Dendritic cell treated with granulocyte-macrophage colony-stimulating factor and Interleukin-4, amounts not matched to agents 40 ng/mL and 50 ng/mL, for 4 days (primary cell): ENCODE measurements around the gene CSMD2.
"Not testable (repeated sequence)": the region's sequence is repeated elsewhere in the genome, so short reads cannot be mapped to it uniquely, and the experiment has no call there.

Experiments
- H3K27ac Mint-ChIP-seq: one replicate; pipeline ENCODE4 v1.8.0; 2022; ENCODE audit warnings: mild to moderate bottlenecking, mixed read lengths
- H3K27me3 Mint-ChIP-seq: one replicate; pipeline ENCODE4 v1.8.0; 2022; ENCODE audit warnings: mild to moderate bottlenecking, mixed read lengths
- H3K36me3 Mint-ChIP-seq: one replicate; pipeline ENCODE4 v1.8.0; 2022; ENCODE audit warnings: low read depth, mixed read lengths
- H3K4me1 Mint-ChIP-seq: one replicate; pipeline ENCODE4 v1.8.0; 2022; ENCODE audit warnings: low read depth, mixed read lengths
- H3K4me3 Mint-ChIP-seq: one replicate; pipeline ENCODE4 v1.8.0; 2022; ENCODE audit warnings: mild to moderate bottlenecking, moderate library complexity, mixed read lengths
- H3K9me3 Mint-ChIP-seq: one replicate; pipeline ENCODE4 v1.8.0; 2022; ENCODE audit warnings: mixed read lengths
- intact Hi-C: fragments of 100-400 bp; cut with micrococcal nuclease; formaldehyde crosslinking; loops from one replicate; pipeline ENCODE4 v1.15.0; 2022

CSMD2 gene

GRCh38 chr1:33527934-33528333 lies 637.1 kb downstream of the CSMD2 start:
- H3K27me3 Mint-ChIP-seq = peaks cover 11% of the 10 kb centered on the region
- no peaks in the 10 kb centered on the region for H3K9me3 Mint-ChIP-seq

GRCh38 chr1:33524586-33524985 lies 640.4 kb downstream of the CSMD2 start:
- intact Hi-C loops = no loop called here
- H3K9me3 Mint-ChIP-seq = no peaks in the 10 kb centered on the region
- H3K4me1 Mint-ChIP-seq = no peaks in the 10 kb centered on the region
- H3K4me3 Mint-ChIP-seq = no peak overlapping the region
- H3K27ac Mint-ChIP-seq = no peak overlapping the region
- H3K36me3 Mint-ChIP-seq = no peaks in the 10 kb centered on the region
- peaks cover 9% of the 10 kb centered on the region for H3K27me3 Mint-ChIP-seq

More at GRCh38 chr1:33527934-33528333, 637.1 kb downstream of the CSMD2 start:
- no peak overlapping the region for H3K4me3 Mint-ChIP-seq
- intact Hi-C loops = no loop called here
- no peaks in the 10 kb centered on the region for H3K36me3 Mint-ChIP-seq
- H3K27ac Mint-ChIP-seq = no peak overlapping the region
- H3K4me1 Mint-ChIP-seq = no peaks in the 10 kb centered on the region

GRCh38 chr1:33519240-33519884 lies 645.7 kb downstream of the CSMD2 start:
- Mint-ChIP-seq H3K27me3 (peaks cover 6% of the 10 kb centered on the region), H3K4me1 (no peaks in the 10 kb centered on the region)

DNA sequence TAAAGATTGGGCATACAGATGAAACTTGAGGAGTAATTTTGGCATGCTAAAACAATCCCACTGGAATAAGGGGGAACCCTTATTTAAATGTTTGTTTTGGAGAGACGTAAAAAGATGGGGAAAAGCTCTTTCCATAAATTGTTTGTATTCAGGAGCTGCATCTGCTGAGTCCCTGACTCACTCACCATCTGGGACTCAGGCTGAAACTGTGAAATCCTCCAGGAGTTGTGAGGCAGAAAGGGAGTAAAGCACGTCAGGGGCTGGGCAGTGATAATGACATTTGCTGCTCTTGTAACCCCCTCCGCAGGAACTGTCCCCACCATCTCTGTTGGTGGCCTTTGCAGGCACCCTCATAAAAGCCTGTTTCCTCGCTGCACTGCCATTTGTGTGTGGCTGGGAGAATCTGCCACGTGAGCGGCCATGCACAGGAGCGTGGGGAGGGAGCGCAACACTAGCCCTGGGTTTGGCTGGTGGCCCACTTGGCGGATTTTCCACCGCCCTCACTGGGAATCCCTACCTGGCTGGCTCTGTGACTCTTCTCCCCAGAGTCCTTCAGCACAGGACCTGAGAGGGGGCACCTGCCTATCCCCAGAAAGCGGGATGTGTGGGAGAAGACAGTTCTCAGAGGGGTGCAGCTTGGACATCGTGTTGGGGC lies 647.3 kb downstream of the CSMD2 start:
- no peaks in the 10 kb centered on the region for H3K9me3 Mint-ChIP-seq
- no peaks in the 10 kb centered on the region for H3K36me3 Mint-ChIP-seq
- intact Hi-C loops = no loop called here
- no peaks in the 10 kb centered on the region for H3K4me1 Mint-ChIP-seq
- no peak overlapping the region for H3K27ac Mint-ChIP-seq
- H3K4me3 Mint-ChIP-seq = no peak overlapping the region
- peaks cover 5% of the 10 kb centered on the region for H3K27me3 Mint-ChIP-seq

More at GRCh38 chr1:33519240-33519884, 645.7 kb downstream of the CSMD2 start:
- Mint-ChIP-seq H3K9me3 (no peaks in the 10 kb centered on the region), H3K27ac (no peak overlapping the region), H3K36me3 (no peaks in the 10 kb centered on the region), H3K4me3 (no peak overlapping the region)
- intact Hi-C loops = no loop called here

- intact Hi-C loops = no loop called here
- H3K9me3 Mint-ChIP-seq = no peaks in the 10 kb centered on the region
- H3K4me1 Mint-ChIP-seq = no peaks in the 10 kb centered on the region
- no peaks in the 10 kb centered on the region for H3K36me3 Mint-ChIP-seq
- peaks cover 6% of the 10 kb centered on the region for H3K27me3 Mint-ChIP-seq
- no peak overlapping the region for H3K4me3 Mint-ChIP-seq
- H3K27ac Mint-ChIP-seq = no peak overlapping the region
These were observed 648.0 kb downstream of the CSMD2 start for GRCh38 chr1:33516891-33517567.

DNA sequence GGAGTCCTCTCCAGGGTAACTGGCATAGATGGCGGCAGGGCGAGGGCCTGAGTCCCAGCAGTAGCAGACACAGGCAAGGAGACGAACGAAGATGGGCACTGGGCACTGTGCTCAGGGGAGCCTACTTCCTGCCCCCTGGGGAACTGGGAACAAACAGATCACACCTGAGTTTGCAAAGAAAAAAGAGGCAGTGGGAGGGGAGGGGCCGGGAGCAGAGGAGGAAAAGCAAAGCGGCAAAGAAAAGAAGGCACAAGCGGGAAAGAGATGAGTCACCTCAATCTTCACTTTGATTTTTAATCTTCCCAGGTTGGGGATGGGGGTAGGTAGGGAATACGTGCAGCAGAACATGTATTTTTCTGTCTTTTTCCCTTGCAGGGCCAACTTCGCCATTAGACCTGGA lies 648.6 kb downstream of the CSMD2 start:
- Mint-ChIP-seq H3K9me3 (no peaks in the 10 kb centered on the region), H3K27me3 (peaks cover 7% of the 10 kb centered on the region), H3K4me1 (no peaks in the 10 kb centered on the region), H3K4me3 (no peak overlapping the region), H3K36me3 (no peaks in the 10 kb centered on the region), H3K27ac (no peak overlapping the region)
- intact Hi-C loops = no loop called here

DNA sequence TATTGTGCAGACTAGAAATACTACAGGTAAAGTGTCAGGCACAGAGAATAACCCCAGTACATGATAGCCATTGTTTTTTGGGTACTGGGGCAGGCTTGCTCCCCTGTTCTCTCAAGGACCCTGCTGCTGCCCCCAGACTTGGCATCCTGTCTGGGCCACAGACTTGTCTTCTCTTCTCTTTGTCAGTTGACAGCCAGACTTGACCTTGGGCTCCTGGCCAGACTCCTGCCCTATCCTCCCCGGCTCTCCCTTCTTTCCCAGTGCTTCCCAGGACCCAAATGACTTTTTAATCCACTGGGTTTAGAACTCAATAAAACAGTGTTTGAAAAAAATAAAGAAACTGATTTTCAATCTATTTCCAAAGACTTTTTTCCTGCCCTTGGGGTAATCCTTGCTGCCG lies 649.4 kb downstream of the CSMD2 start:
- H3K9me3 Mint-ChIP-seq = no peaks in the 10 kb centered on the region
- no peaks in the 10 kb centered on the region for H3K4me1 Mint-ChIP-seq
- peaks cover 8% of the 10 kb centered on the region for H3K27me3 Mint-ChIP-seq
- intact Hi-C loops = no loop called here
- no peak overlapping the region for H3K4me3 Mint-ChIP-seq
- H3K27ac Mint-ChIP-seq = no peak overlapping the region
- no peaks in the 10 kb centered on the region for H3K36me3 Mint-ChIP-seq

GRCh38 chr1:33515112-33515511 lies 649.9 kb downstream of the CSMD2 start:
- no peaks in the 10 kb centered on the region for H3K36me3 Mint-ChIP-seq
- intact Hi-C loops = no loop called here
- H3K27me3 Mint-ChIP-seq = peaks cover 8% of the 10 kb centered on the region

GRCh38 chr1:33512226-33513011 lies 652.6 kb downstream of the CSMD2 start:
- intact Hi-C loops = no loop called here
- Mint-ChIP-seq H3K36me3 (no peaks in the 10 kb centered on the region), H3K9me3 (no peaks in the 10 kb centered on the region), H3K4me1 (no peaks in the 10 kb centered on the region), H3K27ac (no peak overlapping the region), H3K4me3 (no peak overlapping the region), H3K27me3 (peaks cover 15% of the 10 kb centered on the region)

More at GRCh38 chr1:33515112-33515511, 649.9 kb downstream of the CSMD2 start:
- H3K4me1 Mint-ChIP-seq = no peaks in the 10 kb centered on the region
- H3K9me3 Mint-ChIP-seq = no peaks in the 10 kb centered on the region
- no peak overlapping the region for H3K4me3 Mint-ChIP-seq
- no peak overlapping the region for H3K27ac Mint-ChIP-seq

- H3K27me3 Mint-ChIP-seq = peaks cover 14% of the 10 kb centered on the region
- H3K4me1 Mint-ChIP-seq, H3K9me3 Mint-ChIP-seq, H3K4me3 Mint-ChIP-seq, intact Hi-C loops, H3K36me3 Mint-ChIP-seq, H3K27ac Mint-ChIP-seq: not testable (repeated sequence)
These were observed 655.8 kb downstream of the CSMD2 start for GRCh38 chr1:33509276-33509675.

DNA sequence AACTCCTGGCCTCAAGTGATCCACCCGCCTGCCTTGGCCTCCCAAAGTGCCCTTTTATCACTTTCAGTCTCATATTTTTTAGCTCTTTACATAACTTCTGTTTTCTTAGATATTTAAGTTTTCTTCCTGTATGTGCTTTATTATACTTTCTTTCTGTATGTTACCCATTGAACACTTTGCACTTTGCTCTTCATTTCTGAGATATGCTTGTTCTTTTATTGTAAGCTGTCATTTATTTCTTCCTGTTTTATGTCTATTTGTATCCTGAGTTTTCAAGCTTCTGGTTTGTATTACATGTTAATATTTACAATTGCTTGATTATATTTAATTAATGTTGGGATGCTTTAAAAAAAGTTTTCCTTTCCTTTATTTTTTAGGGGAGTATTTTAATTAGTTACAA lies 656.9 kb downstream of the CSMD2 start:
- no peak overlapping the region for H3K4me3 Mint-ChIP-seq
- H3K4me1 Mint-ChIP-seq = no peaks in the 10 kb centered on the region
- H3K9me3 Mint-ChIP-seq = no peaks in the 10 kb centered on the region
- peaks cover 12% of the 10 kb centered on the region for H3K27me3 Mint-ChIP-seq
- intact Hi-C loops = no loop called here
- H3K36me3 Mint-ChIP-seq = no peaks in the 10 kb centered on the region
- no peak overlapping the region for H3K27ac Mint-ChIP-seq

DNA sequence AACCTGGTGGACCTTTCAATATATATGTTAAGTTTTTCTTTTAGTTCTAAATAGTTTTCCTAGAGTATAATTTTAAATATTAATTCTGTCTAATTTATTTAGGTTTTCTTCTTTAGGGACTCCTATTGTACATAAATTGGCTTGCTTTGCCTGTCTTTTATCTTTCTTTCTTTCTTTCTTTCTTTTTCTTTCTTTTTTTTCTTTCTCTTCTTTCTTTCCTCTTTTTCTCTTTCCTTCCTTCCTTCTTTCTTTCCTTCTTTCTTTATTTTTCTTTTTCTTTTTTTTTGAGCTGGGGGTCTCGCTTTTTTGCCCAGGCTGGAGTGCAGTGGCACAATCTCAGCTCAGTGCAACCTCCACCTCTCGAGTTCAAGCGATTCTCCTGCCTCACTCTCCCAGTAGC lies 657.4 kb downstream of the CSMD2 start:
- Mint-ChIP-seq H3K4me1 (no peaks in the 10 kb centered on the region), H3K36me3 (no peaks in the 10 kb centered on the region), H3K4me3 (no peak overlapping the region), H3K27ac (no peak overlapping the region), H3K27me3 (peaks cover 12% of the 10 kb centered on the region), H3K9me3 (peaks cover 3% of the 10 kb centered on the region)
- intact Hi-C loops = no loop called here

- no peak overlapping the region for H3K27ac Mint-ChIP-seq
- H3K4me1 Mint-ChIP-seq = peaks cover 6% of the 10 kb centered on the region
- H3K4me3 Mint-ChIP-seq = no peak overlapping the region
- peaks cover 8% of the 10 kb centered on the region for H3K9me3 Mint-ChIP-seq
- no peaks in the 10 kb centered on the region for H3K36me3 Mint-ChIP-seq
- peaks cover 8% of the 10 kb centered on the region for H3K27me3 Mint-ChIP-seq
- intact Hi-C loops = no loop called here
These were observed 661.5 kb downstream of the CSMD2 start for GRCh38 chr1:33503506-33503905.

DNA sequence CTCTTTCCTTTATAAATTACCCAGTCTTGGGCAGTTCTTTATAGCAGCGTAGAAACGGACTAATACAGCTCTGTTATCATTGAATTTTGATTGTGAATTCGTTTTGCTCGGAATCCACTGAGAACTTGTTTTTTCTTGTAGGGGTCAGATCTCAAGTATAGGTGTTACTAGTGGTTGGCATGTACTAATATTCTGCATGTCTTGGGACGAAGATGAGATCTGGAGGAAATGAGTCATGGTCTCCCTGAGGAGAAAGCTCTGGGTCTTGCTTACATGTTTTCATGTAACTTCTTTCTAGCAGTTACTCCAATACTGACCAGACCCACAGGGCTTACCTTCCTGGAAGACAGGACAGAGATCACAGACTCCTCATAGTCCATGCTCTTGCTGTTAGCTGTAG lies 662.3 kb downstream of the CSMD2 start:
- Mint-ChIP-seq H3K27me3 (peaks cover 3% of the 10 kb centered on the region), H3K4me3 (no peak overlapping the region), H3K4me1 (peaks cover 6% of the 10 kb centered on the region), H3K9me3 (peaks cover 11% of the 10 kb centered on the region), H3K36me3 (no peaks in the 10 kb centered on the region), H3K27ac (no peak overlapping the region)
- intact Hi-C loops = no loop called here
